Thyroid gland (tissue), 4 donors: ENCODE measurements around the gene CRAT. TPM values are rescaled to one million over a fixed set of nuclear protein-coding genes. Genes with fewer than 3 reads are reported as not detected.

ENCODE experiments used
- DNase-seq, 2 donors: peaks; one replicate each; pipeline ENCODE4 v3.0.0-alpha.2; 2019
- H3K27ac ChIP-seq, 3 donors: fragments of 200-600 bp; sonication (generic); 1 replicate in 2 of 3; 2 replicates in 1 of 3; pipeline ENCODE4 v1.5.1; 2016 to 2019; ENCODE audit warnings: mild to moderate bottlenecking in 1 of 3, moderate library complexity in 1 of 3
- H3K27me3 ChIP-seq: fragments of 200-600 bp; sonication (generic); one replicate; pipeline ENCODE4 v1.5.1; 2019
- H3K36me3 ChIP-seq, 2 donors: fragments of 200-600 bp; sonication (generic); one replicate each; pipeline ENCODE4 v1.5.1; 2016 to 2019
- H3K4me1 ChIP-seq, 2 donors: fragments of 200-600 bp; sonication (generic); one replicate each; pipeline ENCODE4 v1.5.1; 2017 to 2019
- H3K4me3 ChIP-seq, 3 donors: fragments of 200-600 bp; sonication (generic); replicated peaks in 1 of 3; 1 replicate in 2 of 3; 2 replicates in 1 of 3; pipeline ENCODE4 v1.5.1; 2016; ENCODE audit warnings: mild to moderate bottlenecking in 1 of 3
- H3K9me3 ChIP-seq: fragments of 200-600 bp; sonication (generic); one replicate; pipeline ENCODE4 v1.5.1; 2017
- CTCF ChIP-seq, 6 experiments: fragments of 200-600 bp in 3 of 6; fragments of 450-650 bp in 3 of 6; sonication (generic) in 3 of 6; IDR thresholded peaks; one replicate each; pipeline ENCODE4 v1.5.1; 2016 to 2019; ENCODE audit warnings: antibody characterized with exemption in 6 of 6, mild to moderate bottlenecking in 2 of 6, inconsistent platforms in 1 of 6, moderate library complexity in 1 of 6
- POLR2A ChIP-seq, 2 donors: fragments of 450-650 bp; IDR thresholded peaks; one replicate each; pipeline ENCODE4 v1.6.1; 2017; ENCODE audit warnings: antibody characterized with exemption in 2 of 2, mild to moderate bottlenecking in 2 of 2, moderate library complexity in 1 of 2
- WGBS, 2 donors: methylation state at CpG; one replicate each; pipeline ENCODE4 v1.1.5; 2017; 5-methylcytosine and 5-hydroxymethylcytosine counted together
- intact Hi-C: fragments of 100-400 bp; cut with DNase I; formaldehyde crosslinking; loops from one replicate; pipeline ENCODE4 v1.15.1; 2023
- total RNA-seq, 4 donors: library from RNA; depleted of rRNA; stranded (reverse); fragments of >200 nt; gene quantifications; one replicate each; pipeline ENCODE4 v1.2.3, GENCODE V29; 2016

The CRAT gene
- total RNA-seq, 4 donors from 2014 or later = 44.0 to 59.0 (median 54.1) TPM

- no peaks in the 10 kb centered on the region for H3K27me3 ChIP-seq
- H3K27ac ChIP-seq = peak overlapping the region; percentile 20 to 100 (median 74)
- intact Hi-C loops = no loop called here
- H3K4me1 ChIP-seq = peaks cover 45 to 56% of the 10 kb centered on the region in 2 donors
- H3K9me3 ChIP-seq = no peaks in the 10 kb centered on the region
- H3K4me3 ChIP-seq = no peak overlapping the region
- peaks cover 0 to 3% of the 10 kb centered on the region in 2 donors for H3K36me3 ChIP-seq
- TF ChIP-seq POLR2A (IDR thresholded peaks at IDR 0.05) (no peak), CTCF (IDR thresholded peaks at IDR 0.05) (no peak)
- DNase-seq = peak; percentile 33 to 46
- 64 to 68% methylated on average over 3 to 6 of the region's 8 CpGs for WGBS, 2 donors
Measured at GRCh38 chr9:129146441-129146941, 35.9 kb upstream of the CRAT start.

DNA sequence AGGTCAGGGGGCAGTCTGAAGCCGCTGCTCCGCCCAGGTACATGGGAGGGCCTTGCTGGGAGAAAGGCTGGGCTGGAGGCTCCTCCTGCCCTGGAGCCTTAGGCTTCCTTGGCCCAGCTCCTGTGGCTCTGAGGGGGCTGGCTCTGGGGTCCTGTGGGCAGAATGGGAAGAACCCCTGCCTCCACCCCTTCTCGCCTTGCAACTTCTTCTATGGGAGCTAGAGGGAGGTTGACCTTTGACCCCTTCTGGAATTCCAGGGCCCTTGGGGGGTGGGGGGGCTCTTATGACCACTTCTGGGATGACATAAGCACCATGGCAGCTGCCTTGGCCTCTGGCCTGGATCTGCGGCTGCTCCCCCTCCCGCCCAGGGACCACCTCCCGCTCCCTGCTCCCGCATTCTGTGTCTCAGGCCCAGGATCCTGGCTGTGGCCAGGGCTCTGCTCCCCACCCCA, 35.3 kb upstream of the CRAT start:
- WGBS, 2 donors = 70 to 74% methylated on average over 6 to 7 of the region's 7 CpGs
- Histone ChIP-seq H3K36me3 (peaks cover 0 to 2% of the 10 kb centered on the region in 2 donors), H3K4me3 (no peak overlapping the region), H3K4me1 (peaks cover 51 to 62% of the 10 kb centered on the region in 2 donors), H3K27me3 (no peaks in the 10 kb centered on the region), H3K27ac (peak overlapping the region; percentile 20 to 100 (median 74)), H3K9me3 (no peaks in the 10 kb centered on the region)
- DNase-seq = peak in 1 of 2 donors; percentile 13
- TF ChIP-seq POLR2A (IDR thresholded peaks at IDR 0.05) (no peak), CTCF (IDR thresholded peaks at IDR 0.05) (no peak)
- intact Hi-C loops = no loop called here

- H3K4me1 ChIP-seq = peaks cover 57 to 68% of the 10 kb centered on the region in 2 donors
- H3K4me3 ChIP-seq = no peak overlapping the region
- no peaks in the 10 kb centered on the region for H3K9me3 ChIP-seq
- peak overlapping the region; percentile 20 to 100 (median 74) for H3K27ac ChIP-seq
- intact Hi-C loops = no loop called here
- H3K36me3 ChIP-seq = no peaks in the 10 kb centered on the region
- H3K27me3 ChIP-seq = no peaks in the 10 kb centered on the region
- peak; percentile 56 to 72 for DNase-seq
- WGBS, 2 donors = 46 to 57% methylated on average over 1 to 2 of the region's 2 CpGs
- TF ChIP-seq CTCF (IDR thresholded peaks at IDR 0.05) (no peak), POLR2A (IDR thresholded peaks at IDR 0.05) (no peak)
Measured at GRCh38 chr9:129145316-129145715, 34.7 kb upstream of the CRAT start.

- Histone ChIP-seq H3K36me3 (no peaks in the 10 kb centered on the region), H3K4me1 (peaks cover 65 to 86% of the 10 kb centered on the region in 2 donors), H3K27me3 (no peaks in the 10 kb centered on the region), H3K27ac (peak overlapping the region; percentile 98 to 100 (median 100)), H3K9me3 (no peaks in the 10 kb centered on the region), H3K4me3 (no peak overlapping the region)
- peak; percentile 38 to 73 (median 71) for TF ChIP-seq CTCF (IDR thresholded peaks at IDR 0.05)
- peak in 1 of 2 donors; percentile 48 for TF ChIP-seq POLR2A (IDR thresholded peaks at IDR 0.05)
- intact Hi-C loops = loop anchor here (5.0 kb wide), 1 partner anchor 34 kb away; the partner anchor contains the start of gene IER5L
- peak; percentile 90 to 93 for DNase-seq
- 22 to 38% methylated on average over 12 to 14 of the region's 14 CpGs for WGBS, 2 donors
Measured at GRCh38 chr9:129143031-129143927, 32.7 kb upstream of the CRAT start.
